ENCODE results near the gene C15orf39. TPM values are rescaled to one million over a fixed set of nuclear protein-coding genes. Genes with fewer than 3 reads are reported as not detected.

C15orf39 gene
- total RNA-seq, 1 donor from 2014 or later = 73.2 TPM

DNA sequence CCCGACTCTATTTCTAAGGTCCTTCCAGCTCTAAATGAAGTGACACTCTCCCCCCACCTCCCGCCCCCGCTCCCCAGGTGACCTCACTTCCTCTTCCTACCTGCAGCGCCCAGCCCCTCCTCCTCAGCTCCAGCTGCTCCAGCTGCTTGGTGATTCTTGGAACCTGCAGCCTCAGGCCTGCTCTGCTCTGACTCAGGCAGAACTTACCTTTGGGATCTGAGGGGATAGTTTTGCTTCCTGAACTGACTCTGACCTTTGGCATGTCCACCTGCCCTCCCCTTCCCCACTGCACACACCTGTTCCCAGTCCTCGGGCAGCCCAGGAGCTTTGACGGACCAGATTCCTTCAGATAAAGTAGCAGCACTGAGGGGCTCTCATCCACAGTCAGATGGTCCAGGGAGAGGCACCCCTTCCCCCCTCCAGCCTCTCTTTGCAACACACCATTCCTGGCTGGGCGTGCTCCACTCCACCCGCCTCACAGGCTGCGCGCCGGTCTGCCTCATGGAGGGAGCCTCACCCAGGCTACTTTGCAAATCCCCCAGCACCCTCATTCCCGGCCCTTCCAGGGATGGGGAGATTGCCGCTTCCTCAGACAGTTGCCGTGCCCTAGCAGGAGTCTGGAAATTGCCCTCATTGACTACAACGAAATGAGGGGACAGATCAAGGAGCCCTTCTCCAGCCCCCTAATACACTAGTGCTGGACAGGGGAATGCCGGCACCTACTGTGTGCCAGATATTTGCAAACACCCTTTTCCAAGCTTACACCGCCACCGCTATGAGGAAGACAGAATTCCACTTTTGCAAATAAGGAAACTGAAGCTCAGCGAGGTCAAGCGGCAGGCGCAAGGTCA lies 692 bp upstream of the C15orf39 start:
- CTCF ChIA-PET = interaction anchor here (0.6 to 2.2 kb wide), 10 partner anchors 20 to 174 kb away, joined by 3 to 8 read pairs (median 4); no protein-coding TSS in a partner anchor
- H3K27ac Mint-ChIP-seq = peak overlapping the region; percentile 66
- H3K27me3 Mint-ChIP-seq = peaks cover 4% of the 10 kb centered on the region
- TF ChIP-seq, protein P1, sequence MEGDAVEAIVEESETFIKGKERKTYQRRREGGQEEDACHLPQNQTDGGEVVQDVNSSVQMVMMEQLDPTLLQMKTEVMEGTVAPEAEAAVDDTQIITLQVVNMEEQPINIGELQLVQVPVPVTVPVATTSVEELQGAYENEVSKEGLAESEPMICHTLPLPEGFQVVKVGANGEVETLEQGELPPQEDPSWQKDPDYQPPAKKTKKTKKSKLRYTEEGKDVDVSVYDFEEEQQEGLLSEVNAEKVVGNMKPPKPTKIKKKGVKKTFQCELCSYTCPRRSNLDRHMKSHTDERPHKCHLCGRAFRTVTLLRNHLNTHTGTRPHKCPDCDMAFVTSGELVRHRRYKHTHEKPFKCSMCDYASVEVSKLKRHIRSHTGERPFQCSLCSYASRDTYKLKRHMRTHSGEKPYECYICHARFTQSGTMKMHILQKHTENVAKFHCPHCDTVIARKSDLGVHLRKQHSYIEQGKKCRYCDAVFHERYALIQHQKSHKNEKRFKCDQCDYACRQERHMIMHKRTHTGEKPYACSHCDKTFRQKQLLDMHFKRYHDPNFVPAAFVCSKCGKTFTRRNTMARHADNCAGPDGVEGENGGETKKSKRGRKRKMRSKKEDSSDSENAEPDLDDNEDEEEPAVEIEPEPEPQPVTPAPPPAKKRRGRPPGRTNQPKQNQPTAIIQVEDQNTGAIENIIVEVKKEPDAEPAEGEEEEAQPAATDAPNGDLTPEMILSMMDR (IDR thresholded peaks at IDR 0.05) = no peak
- peak; percentile 31 for DNase-seq
- ATAC-seq (ENCODE audit: low read depth) = no peak
- peak overlapping the region; percentile 88 for H3K4me3 Mint-ChIP-seq
- no peaks in the 10 kb centered on the region for H3K9me3 Mint-ChIP-seq
- H3K36me3 Mint-ChIP-seq (ENCODE audit: low read depth) = peaks cover 5% of the 10 kb centered on the region
- intact Hi-C loops (cut with micrococcal nuclease) = loop anchor here (1.0 to 10.0 kb wide), 6 partner anchors 22 to 569 kb away; partner anchors contain the start of genes PPCDC and SIN3A
- H3K4me1 Mint-ChIP-seq = peaks cover 37% of the 10 kb centered on the region
- POLR2A ChIA-PET = interaction anchor here (0.6 to 2.0 kb wide), 27 partner anchors 10 to 250 kb away, joined by 3 to 24 read pairs (median 4); partner anchors contain the start of genes PPCDC and SIN3A

DNA sequence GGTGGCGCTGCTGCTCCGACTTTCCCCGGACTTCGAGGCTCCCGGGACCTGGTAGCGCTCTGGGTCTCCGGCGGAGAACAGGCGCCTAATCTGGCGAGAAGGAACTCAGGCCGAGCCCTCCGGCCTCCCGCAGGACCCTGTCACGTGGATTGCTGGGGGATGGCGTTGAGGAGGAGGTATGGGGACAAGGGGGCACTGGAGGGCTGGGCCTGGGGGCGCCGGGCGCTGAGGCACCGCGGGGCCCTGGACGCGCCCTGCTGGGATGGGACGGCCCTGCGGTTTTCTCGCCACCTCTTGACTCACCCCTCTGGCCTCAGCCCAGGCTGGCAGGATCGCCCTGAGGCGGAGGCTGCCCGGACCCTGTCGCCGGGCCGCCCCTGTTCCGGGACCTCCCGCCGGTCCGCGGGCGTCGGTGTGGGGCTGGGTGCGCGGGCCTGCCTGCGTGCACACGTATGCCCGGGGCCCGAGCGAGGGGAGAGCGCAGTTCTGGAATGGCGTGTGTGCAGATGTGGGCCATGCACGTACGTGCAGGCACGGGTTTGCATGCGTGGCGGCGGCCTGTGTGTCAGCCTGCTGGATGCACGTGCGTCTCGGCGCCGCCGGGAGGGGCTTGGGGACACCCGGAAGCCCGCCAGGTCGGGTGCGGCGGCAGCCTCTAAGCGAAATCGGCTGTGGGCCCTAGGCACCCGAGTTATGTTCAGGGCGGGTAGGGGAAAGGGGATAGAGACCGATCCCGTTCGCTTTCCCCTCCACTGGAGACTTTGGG lies 752 bp downstream of the C15orf39 start:
- H3K4me1 Mint-ChIP-seq = peaks cover 37% of the 10 kb centered on the region
- peak; percentile 77 for DNase-seq
- CTCF ChIA-PET = interaction anchor here (0.7 to 7.0 kb wide), 11 partner anchors 22 to 179 kb away, joined by 3 to 149 read pairs (median 5); partner anchors contain the start of gene PPCDC
- TF ChIP-seq, protein P1 (IDR thresholded peaks at IDR 0.05) = no peak
- POLR2A ChIA-PET = interaction anchor here (0.6 to 2.8 kb wide), 26 partner anchors 11 to 249 kb away, joined by 3 to 24 read pairs (median 6); partner anchors contain the start of genes PPCDC and SIN3A
- peak; percentile 60 for ATAC-seq (ENCODE audit: low read depth)
- peaks cover 1% of the 10 kb centered on the region for H3K27me3 Mint-ChIP-seq
- peak overlapping the region; percentile 90 for H3K4me3 Mint-ChIP-seq
- H3K9me3 Mint-ChIP-seq = no peaks in the 10 kb centered on the region
- H3K36me3 Mint-ChIP-seq (ENCODE audit: low read depth) = peaks cover 17% of the 10 kb centered on the region
- H3K27ac Mint-ChIP-seq = peak overlapping the region; percentile 82
- intact Hi-C loops (cut with micrococcal nuclease) = loop anchor here (1.0 to 10.0 kb wide), 7 partner anchors 72 to 570 kb away; partner anchors contain the start of gene SIN3A

DNA sequence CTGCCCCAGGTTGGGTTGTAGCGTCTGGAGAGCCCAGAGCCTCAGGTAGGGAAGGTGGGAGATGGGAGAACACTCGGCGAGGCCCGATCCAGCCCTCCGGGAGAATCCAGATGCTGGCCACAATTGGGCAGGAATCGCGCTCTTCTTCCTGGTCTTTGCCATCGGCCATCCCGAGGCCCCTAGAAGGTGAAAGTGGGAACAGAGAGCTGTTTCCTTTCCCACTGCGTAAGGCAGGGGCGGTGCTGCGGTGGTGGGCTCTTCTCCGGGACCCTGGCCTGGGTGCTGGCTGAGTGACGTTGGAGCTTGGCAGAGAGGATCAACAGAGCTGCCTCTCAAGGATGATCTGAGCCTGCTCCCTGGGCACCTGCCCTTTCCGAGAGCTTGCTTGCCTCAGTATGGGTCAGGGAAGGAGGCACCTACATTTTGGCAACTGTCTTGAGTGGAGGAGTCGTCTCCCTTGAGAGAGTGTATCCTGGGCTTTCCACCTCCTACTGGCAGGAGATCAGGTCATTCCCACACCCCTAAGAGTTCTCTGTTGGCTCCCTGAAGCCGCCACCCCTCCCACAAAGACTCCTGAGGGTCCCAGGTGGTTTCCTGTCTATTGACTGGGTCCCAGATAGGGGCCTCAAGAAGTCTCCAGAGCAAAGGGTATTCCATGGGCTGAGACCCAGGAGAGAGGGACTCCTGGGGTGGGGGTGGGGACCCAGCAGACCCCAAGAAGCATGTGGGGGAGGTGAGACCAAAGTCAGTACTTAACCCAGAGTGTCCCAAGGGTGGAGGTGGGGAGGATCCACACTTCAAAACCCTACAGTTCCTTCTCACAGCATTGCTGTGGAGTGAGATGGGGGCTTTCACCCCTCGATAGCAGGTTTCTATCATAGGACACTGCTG lies 1.6 kb downstream of the C15orf39 start:
- H3K27me3 Mint-ChIP-seq = peaks cover under 1% of the 10 kb centered on the region
- TF ChIP-seq, protein P1 (IDR thresholded peaks at IDR 0.05) = no peak
- ChIA-PET POLR2A (interaction anchor here (0.6 to 2.8 kb wide), 11 partner anchors 12 to 265 kb away, joined by 3 to 20 read pairs (median 6); partner anchors contain the start of genes COX5A, PPCDC and SIN3A), CTCF (interaction anchor here (0.6 to 7.0 kb wide), 8 partner anchors 72 to 587 kb away, joined by 3 to 149 read pairs (median 8); partner anchors contain the start of gene PPCDC)
- peaks cover 25% of the 10 kb centered on the region for H3K36me3 Mint-ChIP-seq (ENCODE audit: low read depth)
- peak overlapping the region; percentile 76 for H3K27ac Mint-ChIP-seq
- no peak for DNase-seq
- peak overlapping the region; percentile 90 for H3K4me3 Mint-ChIP-seq
- H3K9me3 Mint-ChIP-seq = no peaks in the 10 kb centered on the region
- no peak for ATAC-seq (ENCODE audit: low read depth)
- H3K4me1 Mint-ChIP-seq = peaks cover 37% of the 10 kb centered on the region
- intact Hi-C loops (cut with micrococcal nuclease) = loop anchor here (2.0 to 10.0 kb wide), 4 partner anchors 72 to 571 kb away; partner anchors contain the start of gene SIN3A

DNA sequence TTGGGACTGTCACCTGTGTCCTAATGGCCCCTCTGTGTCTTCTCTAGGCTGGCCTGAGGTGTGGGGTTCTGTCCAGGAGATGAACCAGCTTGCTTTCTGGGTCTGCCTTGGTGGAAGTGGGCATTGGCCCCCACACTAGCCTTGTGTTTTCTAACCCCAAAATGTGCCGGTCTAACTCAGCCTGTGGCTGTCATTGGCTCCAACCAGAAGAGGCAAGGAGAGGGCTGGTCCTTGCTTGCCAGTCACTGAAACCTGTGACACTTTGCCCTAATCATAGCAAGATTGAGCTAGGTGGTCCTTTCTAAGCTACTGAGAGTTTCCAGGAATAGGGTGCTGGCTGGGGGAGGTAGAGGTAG lies 2.2 kb downstream of the C15orf39 start:
- intact Hi-C loops (cut with micrococcal nuclease) = loop anchor here (1.0 to 10.0 kb wide), 6 partner anchors 73 to 572 kb away; partner anchors contain the start of genes RPP25 and SIN3A
- DNase-seq (no peak), ATAC-seq (ENCODE audit: low read depth) (no peak)
- no peaks in the 10 kb centered on the region for H3K27me3 Mint-ChIP-seq
- peaks cover 32% of the 10 kb centered on the region for H3K36me3 Mint-ChIP-seq (ENCODE audit: low read depth)
- H3K9me3 Mint-ChIP-seq = no peaks in the 10 kb centered on the region
- CTCF ChIA-PET = interaction anchor here (0.6 to 7.0 kb wide), 12 partner anchors 12 to 587 kb away, joined by 3 to 149 read pairs (median 4); partner anchors contain the start of gene PPCDC
- H3K27ac Mint-ChIP-seq = peak overlapping the region; percentile 53
- H3K4me3 Mint-ChIP-seq = peak overlapping the region; percentile 90
- TF ChIP-seq, protein P1 (IDR thresholded peaks at IDR 0.05) = no peak
- peaks cover 37% of the 10 kb centered on the region for H3K4me1 Mint-ChIP-seq
- POLR2A ChIA-PET = interaction anchor here (0.7 to 2.8 kb wide), 13 partner anchors 12 to 437 kb away, joined by 3 to 20 read pairs (median 4); partner anchors contain the start of genes COX5A and PPCDC

Data from activated B cell treated with CpG ODN at 0.5 μM for 24 hours (primary cell).